ENCODE measurements around the gene VAC14.
A peak's percentile ranks its signal among the peaks of the same experiment; 100 is the strongest.

- TF ChIP-seq CTCF (IDR thresholded peaks at IDR 0.05; ENCODE audit: poor library complexity, severe bottlenecking) (no peak), SMC3 (conservative IDR thresholded peaks at IDR 0.05; ENCODE audit: poor library complexity) (no peak), EZH2 (IDR thresholded peaks at IDR 0.05; ENCODE audit: borderline replicate concordance, insufficient read depth, low read length, poor library complexity, severe bottlenecking) (no peak), POLR2AphosphoS5 (IDR thresholded peaks at IDR 0.05) (peak; percentile 55), EP300 (conservative IDR thresholded peaks at IDR 0.05; ENCODE audit: poor library complexity, severe bottlenecking) (no peak), MXI1 (conservative IDR thresholded peaks at IDR 0.05; ENCODE audit: poor library complexity, severe bottlenecking) (peak; percentile 75), REST (IDR thresholded peaks at IDR 0.05; ENCODE audit: borderline replicate concordance) (peak; percentile 49), TAF1 (IDR thresholded peaks at IDR 0.05; ENCODE audit: low read depth) (peak; percentile 39)
Measured at GRCh38 chr16:70685061-70685937, 115.7 kb downstream of the VAC14 start.
